IPS DF 6.9 (cell line): Measurements from ENCODE around the gene NDUFAB1.
"Not testable (repeated sequence)": the region's sequence is repeated elsewhere in the genome, so short reads cannot be mapped to it uniquely, and the experiment has no call there.

ENCODE experiments used
- DNase-seq: peaks from one replicate; pipeline ENCODE4 v3.0.0-alpha.2; 2013; ENCODE audit warnings: low read depth, low spot score
- H3K27ac ChIP-seq: one replicate; pipeline ENCODE4 v1.5.1; 2013; ENCODE audit warnings: low read length, control low read depth
- H3K27me3 ChIP-seq: 2 replicates; pipeline ENCODE4 v1.6.1; 2013; ENCODE audit warnings: mild to moderate bottlenecking, low read length; ENCODE audit not compliant: control insufficient read depth, insufficient read depth
- H3K36me3 ChIP-seq: 2 replicates; pipeline ENCODE4 v1.6.1; 2013; ENCODE audit warnings: low read length; ENCODE audit not compliant: control insufficient read depth, insufficient read depth
- H3K4me1 ChIP-seq: 2 replicates; pipeline ENCODE4 v1.6.1; 2013; ENCODE audit warnings: low read length; ENCODE audit not compliant: control insufficient read depth, insufficient read depth
- H3K4me3 ChIP-seq: 2 replicates; pipeline ENCODE4 v1.5.1; 2013; ENCODE audit warnings: mild to moderate bottlenecking, low read length
- H3K9me3 ChIP-seq: 2 replicates; pipeline ENCODE4 v1.6.1; 2013; ENCODE audit warnings: low read length, inconsistent platforms; ENCODE audit not compliant: control insufficient read depth, insufficient read depth
- WGBS: extraction: QIAGEN DNeasy Blood & Tissue Kit; methylation state at CpG from one replicate; pipeline ENCODE4 v1.1.7; 2013; ENCODE audit warnings: mixed read lengths, missing lambda C conversion rate; ENCODE audit not compliant: insufficient read length, insufficient coverage; 5-methylcytosine and 5-hydroxymethylcytosine counted together

Gene NDUFAB1

DNA sequence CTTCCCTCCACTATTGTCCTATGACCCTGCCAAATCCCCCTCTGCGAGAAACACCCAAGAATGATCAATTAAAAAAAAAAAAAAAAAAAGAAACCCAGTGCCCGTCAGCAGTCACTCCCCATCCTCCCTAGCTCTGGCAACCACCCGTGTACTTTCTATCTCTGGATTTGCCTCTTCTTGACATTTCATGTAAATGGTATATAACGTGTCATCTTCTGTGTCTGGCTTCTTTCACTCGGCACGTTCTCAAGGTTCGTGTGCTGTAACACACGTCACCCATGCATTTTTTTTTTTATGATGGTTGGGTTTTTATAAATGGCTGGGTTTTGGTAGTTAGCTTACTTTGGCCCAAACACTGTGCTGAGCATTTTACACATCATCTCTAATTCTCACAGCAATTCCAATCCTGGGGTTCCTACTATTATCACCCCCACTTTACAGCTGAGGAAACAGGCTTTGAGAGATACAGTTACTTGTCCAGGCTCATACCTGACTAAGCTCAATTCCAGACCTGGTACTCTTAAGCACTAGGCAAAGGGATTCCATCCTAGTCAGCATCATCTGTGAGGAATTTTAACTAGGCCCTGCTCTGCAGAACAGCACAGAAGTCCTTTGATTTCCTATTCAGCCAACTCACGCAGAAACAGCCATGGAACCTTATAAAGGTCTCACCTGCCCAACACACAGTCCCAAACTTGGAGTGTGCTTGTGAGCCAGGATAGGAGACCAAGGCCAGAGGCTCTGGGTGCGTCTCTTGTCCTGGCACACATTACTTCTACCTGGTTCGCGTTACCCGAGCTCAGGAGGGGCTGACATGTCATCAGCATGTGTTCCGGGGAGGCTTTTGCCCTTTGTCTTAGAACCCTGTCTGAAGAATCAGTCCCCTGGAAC is 11.7 kb downstream of the NDUFAB1 start:
- H3K27me3 ChIP-seq: no peaks in the 10 kb centered on the region
- no peak for DNase-seq
- no peaks in the 10 kb centered on the region for H3K9me3 ChIP-seq
- H3K4me3 ChIP-seq: no peak overlapping the region
- no CpG with 5 or more reads among the region's 14 CpGs for WGBS
- H3K36me3 ChIP-seq: peaks cover 20% of the 10 kb centered on the region; the same call in 1 of the 2 replicates
- no peak overlapping the region for H3K27ac ChIP-seq
- no peaks in the 10 kb centered on the region for H3K4me1 ChIP-seq

DNA sequence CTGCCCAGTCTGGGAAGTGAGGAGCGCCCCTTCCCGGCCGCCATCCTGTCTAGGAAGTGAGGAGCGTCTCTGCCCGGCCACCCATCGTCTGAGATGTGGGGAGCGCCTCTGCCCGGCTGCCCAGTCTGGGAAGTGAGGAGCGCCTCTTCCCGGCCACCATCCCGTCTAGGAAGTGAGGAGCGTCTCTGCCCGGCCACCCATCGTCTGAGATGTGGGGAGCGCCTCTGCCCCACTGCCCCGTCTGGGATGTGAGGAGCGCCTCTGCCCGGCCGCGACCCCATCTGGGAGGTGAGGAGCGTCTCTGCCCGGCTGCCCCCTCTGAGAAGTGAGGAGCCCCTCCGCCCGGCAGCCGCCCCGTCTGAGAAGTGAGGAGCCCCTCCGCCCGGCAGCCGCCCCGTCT is 12.8 kb downstream of the NDUFAB1 start:
- WGBS: no CpG with 5 or more reads among the region's 30 CpGs

DNA sequence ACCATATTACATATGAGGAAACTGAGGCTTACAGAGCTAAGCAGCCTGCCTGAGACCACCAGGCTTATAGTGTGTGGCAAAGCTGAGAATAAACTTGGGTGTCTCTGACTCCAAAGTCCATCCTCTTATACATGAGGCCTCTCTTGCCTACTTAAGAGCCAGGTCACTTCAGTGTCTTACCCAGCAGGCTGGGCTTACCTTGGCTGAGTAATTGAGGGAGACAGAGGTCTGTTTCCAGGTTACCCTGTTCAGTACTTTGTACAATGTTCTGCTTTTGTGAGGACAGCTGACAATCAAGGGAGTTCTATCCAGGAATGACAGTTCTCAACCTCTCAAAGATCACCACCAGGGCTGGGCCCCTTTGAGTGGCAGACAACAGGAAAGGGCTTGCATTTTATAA is 14.4 kb downstream of the NDUFAB1 start:
- H3K9me3 ChIP-seq: no peaks in the 10 kb centered on the region
- no peak for DNase-seq
- H3K36me3 ChIP-seq: peaks cover 15% of the 10 kb centered on the region
- H3K4me1 ChIP-seq: no peaks in the 10 kb centered on the region
- H3K27ac ChIP-seq: no peak overlapping the region
- no peak overlapping the region for H3K4me3 ChIP-seq
- no peaks in the 10 kb centered on the region for H3K27me3 ChIP-seq

More for the DNA sequence above, 12.8 kb downstream of the NDUFAB1 start:
- H3K36me3 ChIP-seq: peaks cover 15% of the 10 kb centered on the region
- not testable (repeated sequence) for H3K27ac ChIP-seq, DNase-seq, H3K9me3 ChIP-seq, H3K4me1 ChIP-seq, H3K27me3 ChIP-seq, H3K4me3 ChIP-seq

DNA sequence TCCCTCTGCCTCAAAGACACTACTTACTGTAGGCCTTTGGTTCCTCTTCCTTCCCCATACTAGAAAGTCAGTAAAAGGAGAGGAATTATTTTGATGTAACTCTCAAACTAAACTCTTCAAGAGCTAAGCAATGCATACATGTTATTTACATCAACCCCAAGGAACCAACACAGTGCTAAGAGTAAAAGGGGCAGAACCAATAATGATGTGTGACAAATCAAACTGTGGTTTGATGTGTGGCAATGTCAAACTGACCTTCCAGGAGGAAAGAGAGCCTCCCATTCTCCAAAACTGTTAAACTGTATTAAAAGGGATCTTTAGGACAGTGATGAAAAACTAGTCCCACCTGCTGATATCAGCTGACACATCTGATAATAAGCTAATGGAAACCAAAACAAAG is 15.7 kb downstream of the NDUFAB1 start:
- Histone ChIP-seq H3K36me3 (peaks cover 12% of the 10 kb centered on the region), H3K4me3 (no peak overlapping the region), H3K9me3 (no peaks in the 10 kb centered on the region), H3K27ac (no peak overlapping the region), H3K4me1 (no peaks in the 10 kb centered on the region), H3K27me3 (no peaks in the 10 kb centered on the region)
- no peak for DNase-seq

DNA sequence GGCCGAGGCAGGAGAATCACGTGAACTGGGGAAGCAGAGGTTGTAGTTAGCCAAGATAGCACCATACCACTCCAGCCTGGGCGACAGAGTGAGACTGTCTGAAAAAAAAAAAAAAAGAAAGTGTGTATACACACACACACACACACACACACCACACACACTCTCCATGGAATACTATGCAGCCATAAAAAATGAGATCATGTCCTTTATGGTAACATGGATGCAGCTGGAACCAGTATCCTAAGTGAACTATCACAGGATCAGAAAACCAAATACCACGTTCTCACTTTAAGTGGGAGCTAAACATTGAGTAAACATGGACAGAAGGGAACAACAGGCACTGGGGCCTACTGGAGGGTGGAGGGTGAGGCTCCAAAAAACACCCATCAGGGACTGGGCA is 16.7 kb downstream of the NDUFAB1 start:
- Histone ChIP-seq H3K4me3 (no peak overlapping the region), H3K4me1 (no peaks in the 10 kb centered on the region), H3K36me3 (peaks cover 8% of the 10 kb centered on the region), H3K27me3 (no peaks in the 10 kb centered on the region), H3K27ac (no peak overlapping the region), H3K9me3 (no peaks in the 10 kb centered on the region)
- no peak for DNase-seq
- WGBS: no CpG with 5 or more reads among the region's 4 CpGs

DNA sequence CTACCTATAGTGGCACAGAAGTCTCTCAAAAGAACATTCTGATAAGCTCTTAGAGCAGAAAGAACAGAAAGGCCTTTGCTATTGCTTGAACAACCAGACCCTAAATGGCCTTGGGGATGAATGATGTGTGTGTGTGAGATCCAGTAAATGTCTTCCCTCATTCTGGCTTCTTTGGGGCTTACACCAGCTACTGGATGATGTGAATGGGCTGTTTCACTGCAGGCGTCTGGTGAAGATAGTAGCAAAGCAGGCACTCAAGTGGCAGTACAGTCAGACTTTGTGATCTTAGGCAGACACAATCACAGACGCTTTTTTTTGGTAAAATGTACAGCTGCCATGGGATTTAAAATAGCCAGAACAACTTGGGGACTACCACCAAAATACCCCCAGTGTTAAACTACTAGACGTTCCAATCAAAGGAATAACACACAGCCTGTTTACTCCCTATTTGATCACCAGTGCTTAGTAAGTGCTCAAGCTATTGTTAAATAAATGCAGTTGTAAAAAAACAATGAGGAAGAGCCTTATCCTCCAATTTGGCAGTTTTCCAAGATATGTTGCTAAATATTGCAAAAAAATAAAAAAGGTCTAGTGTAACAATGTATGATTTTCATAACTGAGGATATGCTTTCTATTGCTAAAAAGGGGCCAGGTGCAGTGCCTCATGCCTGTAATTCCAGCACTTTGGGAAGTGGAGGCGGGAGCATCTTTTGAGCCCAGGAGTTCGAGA is 17.9 kb downstream of the NDUFAB1 start:
- Histone ChIP-seq H3K27ac (no peak overlapping the region), H3K36me3 (peaks cover 11% of the 10 kb centered on the region), H3K4me1 (no peaks in the 10 kb centered on the region), H3K27me3 (no peaks in the 10 kb centered on the region), H3K9me3 (no peaks in the 10 kb centered on the region), H3K4me3 (no peak overlapping the region)
- DNase-seq: no peak
- WGBS: no CpG with 5 or more reads among the region's 5 CpGs

DNA sequence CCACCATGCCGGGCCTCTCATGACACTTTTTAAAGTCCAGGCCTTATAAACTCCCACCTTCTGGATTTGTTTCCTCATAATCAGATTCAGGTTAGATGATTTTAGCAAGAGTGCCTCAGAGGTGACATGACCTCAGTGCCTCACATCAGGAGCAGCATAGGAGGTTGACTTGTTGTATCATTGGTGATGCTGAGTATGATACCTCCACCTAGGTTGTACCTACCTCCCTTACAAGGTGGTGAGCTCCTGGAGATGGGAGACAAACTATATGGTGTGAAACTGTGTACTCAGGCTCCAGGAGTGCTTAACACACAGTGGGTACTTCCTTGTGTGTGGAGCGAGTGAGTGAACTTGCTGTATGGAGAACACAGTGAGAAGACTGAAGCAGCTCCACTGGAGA is 18.6 kb downstream of the NDUFAB1 start:
- no CpG with 5 or more reads among the region's 2 CpGs for WGBS
- no peak for DNase-seq
- H3K27ac ChIP-seq: no peak overlapping the region
- H3K27me3 ChIP-seq: no peaks in the 10 kb centered on the region
- no peak overlapping the region for H3K4me3 ChIP-seq
- no peaks in the 10 kb centered on the region for H3K9me3 ChIP-seq
- H3K4me1 ChIP-seq: no peaks in the 10 kb centered on the region
- peaks cover 11% of the 10 kb centered on the region for H3K36me3 ChIP-seq

DNA sequence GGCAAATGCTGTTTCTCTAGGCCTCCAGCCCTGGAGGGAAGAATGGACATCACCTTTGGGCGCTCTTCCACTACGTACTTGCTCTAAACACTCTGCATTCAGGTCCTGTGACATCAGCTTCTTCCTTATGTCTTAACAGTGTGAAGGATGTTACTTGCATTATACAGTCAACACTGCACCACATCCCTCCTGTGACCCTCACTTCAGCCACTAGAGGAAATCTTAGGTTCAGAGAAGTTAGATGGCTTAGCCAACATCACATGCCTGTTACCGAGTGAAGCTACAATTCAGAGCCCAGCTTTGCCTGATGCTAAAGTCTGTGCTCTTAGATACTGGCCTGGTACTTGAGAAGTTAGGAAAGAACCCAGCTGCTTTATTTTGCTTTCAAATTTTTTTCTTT is 20.3 kb downstream of the NDUFAB1 start:
- DNase-seq: no peak
- no peaks in the 10 kb centered on the region for H3K9me3 ChIP-seq
- no CpG with 5 or more reads among the region's 3 CpGs for WGBS
- H3K27me3 ChIP-seq: no peaks in the 10 kb centered on the region
- H3K27ac ChIP-seq: no peak overlapping the region
- H3K36me3 ChIP-seq: peaks cover 12% of the 10 kb centered on the region
- no peaks in the 10 kb centered on the region for H3K4me1 ChIP-seq
- no peak overlapping the region for H3K4me3 ChIP-seq

DNA sequence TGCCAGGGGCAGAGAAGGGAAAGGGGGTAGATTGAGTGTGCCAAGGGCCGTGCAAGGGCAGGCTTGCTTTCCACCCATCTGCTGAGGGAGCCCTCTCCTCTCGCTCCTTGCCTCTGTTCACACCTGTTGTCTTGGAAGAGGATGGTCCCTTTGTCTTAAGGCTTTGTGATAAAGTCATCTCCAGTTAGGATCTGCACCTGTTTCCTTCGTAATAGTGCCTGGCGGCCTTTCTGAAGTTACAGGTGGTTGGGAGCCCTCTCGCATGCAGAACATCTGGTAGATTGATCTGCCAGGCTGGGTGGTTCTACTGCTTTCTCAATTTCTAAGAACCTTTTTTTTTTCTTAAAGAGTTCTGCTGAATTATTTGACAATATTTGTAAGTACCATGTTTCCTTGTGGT is 22.3 kb downstream of the NDUFAB1 start:
- H3K27me3 ChIP-seq: no peaks in the 10 kb centered on the region
- no peak overlapping the region for H3K27ac ChIP-seq
- H3K4me1 ChIP-seq: no peaks in the 10 kb centered on the region
- peaks cover 11% of the 10 kb centered on the region for H3K36me3 ChIP-seq
- WGBS: no CpG with 5 or more reads among the region's 5 CpGs
- DNase-seq: no peak
- no peaks in the 10 kb centered on the region for H3K9me3 ChIP-seq
- no peak overlapping the region for H3K4me3 ChIP-seq

DNA sequence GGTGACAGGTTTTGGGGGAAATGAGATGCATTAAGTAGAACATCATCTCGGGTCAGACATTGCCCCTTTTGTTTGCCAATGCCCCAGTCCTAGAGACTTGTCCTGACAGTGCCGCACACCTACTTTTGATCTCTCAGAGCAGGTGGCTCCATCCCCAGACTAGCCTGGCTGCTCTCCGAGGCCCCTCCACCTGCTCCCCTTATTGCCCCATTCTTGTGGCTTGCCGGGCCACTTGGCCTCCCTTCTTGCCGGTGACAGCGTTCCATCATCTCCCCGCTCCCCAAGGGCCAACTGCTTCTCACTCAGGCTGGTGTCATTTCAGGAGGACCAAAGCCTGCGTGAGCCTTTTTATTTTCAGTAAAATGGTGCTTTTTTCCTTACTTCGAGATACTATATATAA is 23.7 kb downstream of the NDUFAB1 start:
- Histone ChIP-seq H3K36me3 (peaks cover 13% of the 10 kb centered on the region; the same call in 1 of the 2 replicates), H3K4me3 (no peak overlapping the region), H3K4me1 (no peaks in the 10 kb centered on the region), H3K27me3 (no peaks in the 10 kb centered on the region), H3K27ac (no peak overlapping the region), H3K9me3 (no peaks in the 10 kb centered on the region)
- no CpG with 5 or more reads among the region's 9 CpGs for WGBS
- DNase-seq: no peak
